NCI-H1048 (cell line): ENCODE data around the gene TBC1D22A.

ENCODE experiments used
- DNase-seq: peaks from one replicate; lab custom pipeline; 2025; lab: John Stamatoyannopoulos, UW

Gene TBC1D22A

DNA sequence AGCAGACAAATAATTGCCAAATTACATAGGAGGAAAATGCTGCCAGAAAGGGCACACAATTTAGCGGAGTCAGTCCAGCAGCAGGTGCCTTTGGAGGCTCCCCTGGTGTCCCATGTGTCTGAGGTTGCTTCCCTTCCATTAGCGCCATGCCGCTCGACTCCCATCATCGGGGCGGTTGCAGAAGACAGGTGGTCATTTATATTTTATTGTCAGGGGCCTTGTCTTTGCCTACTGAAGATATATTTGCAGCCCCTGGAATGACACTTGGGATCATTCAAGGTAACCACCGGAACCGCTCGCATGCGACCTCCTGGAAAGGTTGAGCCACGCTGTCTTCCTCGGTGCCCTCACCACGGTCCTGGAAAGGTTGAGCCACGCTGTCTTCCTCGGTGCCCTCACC is 298.3 kb downstream of the TBC1D22A start:
- no peak for DNase-seq

DNA sequence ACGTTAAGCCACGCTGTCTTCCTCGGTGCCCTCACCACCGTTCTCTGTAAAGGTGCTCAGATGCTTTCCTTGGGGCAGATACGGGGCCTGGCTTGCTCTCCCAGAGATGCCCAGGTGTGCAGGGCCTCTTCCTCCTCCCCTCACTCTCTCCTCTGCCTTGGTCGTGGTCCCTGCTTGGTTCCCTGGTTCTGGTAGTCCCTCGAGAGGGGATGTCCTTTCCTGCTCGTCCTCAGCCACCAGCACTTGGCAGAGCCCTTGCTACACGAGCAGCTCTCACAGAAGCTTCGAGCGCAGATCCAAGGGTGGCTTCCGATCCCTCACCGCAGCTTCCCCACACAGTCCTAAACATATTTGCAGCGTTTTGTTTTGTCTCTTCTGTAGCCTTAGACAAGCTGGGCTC is 298.8 kb downstream of the TBC1D22A start:
- no peak for DNase-seq

DNA sequence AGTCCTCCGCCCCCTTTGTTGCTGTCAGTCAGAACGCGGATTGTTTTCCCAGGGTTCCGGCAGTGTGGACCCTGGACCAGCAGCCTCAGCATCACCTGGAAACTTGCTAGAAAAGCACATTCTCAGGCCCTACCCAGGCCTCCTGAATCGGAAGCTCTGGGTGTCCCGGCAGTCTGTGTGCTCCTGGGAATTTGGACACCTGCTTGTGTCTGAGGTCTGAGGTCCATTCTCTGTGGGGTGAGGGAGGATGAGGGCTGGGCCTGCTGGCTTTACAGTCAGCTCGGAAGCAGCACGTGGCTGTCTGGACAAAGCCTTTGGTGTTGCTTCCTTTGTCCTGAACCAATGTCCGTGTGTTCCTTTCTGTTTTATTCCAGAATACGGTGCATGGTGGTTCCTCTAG is 299.7 kb downstream of the TBC1D22A start:
- no peak for DNase-seq

DNA sequence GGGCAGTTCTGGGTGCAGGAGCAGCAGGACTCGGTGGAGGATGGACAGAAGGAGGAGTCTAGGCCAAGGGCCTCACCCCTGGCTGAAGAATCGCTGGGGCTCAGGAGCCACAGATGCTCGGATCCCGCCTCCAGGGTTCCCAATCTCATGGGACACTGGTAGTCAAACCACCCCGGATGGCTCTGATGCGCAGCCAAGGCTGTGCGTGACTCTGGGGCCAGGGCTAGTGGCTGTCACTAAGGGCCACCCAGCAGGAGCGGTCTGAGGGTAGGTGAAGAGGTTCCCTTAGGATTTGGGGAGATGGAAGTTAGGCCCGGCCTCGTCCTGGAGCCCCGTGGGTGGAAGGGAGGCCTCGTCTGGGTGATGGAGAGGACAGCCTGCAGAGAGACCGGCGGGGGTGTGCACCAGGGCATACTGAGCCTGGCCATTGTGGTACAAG is 300.6 kb downstream of the TBC1D22A start:
- no peak for DNase-seq

DNA sequence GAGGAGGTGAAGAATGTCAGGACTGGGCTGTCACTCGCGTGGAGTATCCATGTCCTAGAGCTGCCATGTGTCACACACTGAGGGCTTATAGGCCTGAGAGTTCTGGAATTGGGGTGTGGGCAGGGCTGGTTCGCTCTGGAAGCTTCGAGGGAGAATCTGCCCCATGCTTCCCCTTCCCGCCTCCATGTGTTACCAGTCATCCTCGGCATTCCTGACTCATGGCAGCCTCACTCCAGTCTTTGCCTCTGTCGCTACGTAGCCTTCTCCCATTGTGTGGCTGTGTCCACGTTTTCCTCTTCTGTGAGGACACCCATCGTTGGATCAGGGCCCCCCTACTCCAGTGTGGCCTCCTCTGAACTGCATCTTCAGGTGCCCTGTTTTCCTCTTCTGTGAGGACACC is 301.2 kb downstream of the TBC1D22A start:
- DNase-seq = no peak

DNA sequence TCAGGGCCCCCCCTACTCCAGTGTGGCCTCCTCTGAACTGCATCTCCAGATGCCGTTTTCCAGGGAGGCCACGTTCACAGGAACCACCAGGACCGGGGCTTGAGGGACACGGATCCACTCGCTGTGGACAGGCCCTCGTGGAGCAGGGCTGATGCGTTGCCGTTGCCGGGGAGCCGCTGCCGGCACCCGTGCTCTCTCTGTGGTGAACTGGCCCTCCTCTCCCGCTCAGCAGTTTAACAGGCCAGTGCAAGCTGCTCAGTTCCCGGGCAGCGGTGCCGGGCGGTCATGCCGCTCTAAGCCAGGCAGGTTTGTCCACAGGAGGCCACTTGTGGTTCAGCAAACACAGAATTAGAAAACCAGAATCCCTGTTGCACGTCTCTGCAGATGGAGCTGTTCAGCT is 301.6 kb downstream of the TBC1D22A start:
- no peak for DNase-seq

DNA sequence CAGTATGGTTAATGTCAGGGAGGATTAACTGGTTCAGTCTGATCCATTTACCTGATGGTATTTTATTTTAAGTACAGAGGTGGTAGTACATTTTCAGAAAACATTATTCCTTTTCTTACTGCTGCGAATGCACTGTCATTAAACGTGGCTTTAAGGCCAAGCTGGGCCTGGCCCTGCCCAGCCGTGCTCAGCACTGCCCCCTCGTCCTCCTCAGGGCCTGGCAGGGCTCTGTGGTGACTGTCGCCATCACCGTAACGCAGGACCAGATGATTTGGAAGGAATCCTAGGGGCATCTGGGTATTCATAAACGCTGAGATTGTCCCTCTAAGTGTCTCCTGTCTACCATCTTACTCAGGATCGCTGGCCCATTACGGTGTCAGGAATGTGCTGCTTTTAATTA is 302.0 kb downstream of the TBC1D22A start:
- no peak for DNase-seq

DNA sequence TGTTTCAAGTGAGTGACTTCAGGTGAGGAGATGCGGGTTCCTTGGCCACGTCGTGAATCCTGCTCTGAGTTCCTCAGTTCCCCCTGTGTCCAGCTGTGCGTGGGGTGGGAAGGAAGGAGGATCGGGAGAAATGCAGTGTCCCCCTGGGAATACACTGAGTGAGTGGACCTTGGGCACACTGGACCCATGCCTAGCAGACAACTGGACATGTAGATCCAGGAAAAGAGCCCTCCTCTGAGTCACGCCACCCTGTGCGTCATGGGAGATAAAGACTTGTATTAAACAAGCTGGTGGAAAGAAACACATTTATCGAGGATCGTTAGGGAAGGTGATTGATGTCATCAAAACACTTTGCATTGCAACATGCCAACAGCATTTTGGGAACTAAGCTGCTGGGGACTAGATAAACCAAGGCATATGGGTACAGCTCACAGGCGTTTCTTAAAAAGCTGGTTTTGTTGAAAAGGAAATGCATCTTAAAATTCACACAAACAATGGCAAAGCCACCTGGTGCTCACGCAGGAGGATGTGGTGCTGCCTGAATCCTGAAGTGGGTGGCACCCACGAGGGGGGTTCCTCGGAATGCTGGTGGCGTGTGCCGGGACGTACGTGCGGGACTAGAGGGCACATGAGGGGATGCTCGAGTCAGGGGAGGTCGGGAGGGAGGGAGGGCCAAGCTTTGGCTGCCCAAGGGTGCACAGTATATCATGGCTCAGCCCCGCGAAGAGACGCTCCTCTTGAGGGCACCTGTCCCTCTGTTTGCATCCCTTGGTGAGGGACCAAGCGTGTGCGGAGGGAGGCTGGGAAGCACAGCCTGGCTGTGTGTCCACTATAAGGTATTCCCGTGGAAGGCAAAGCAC is 303.5 kb downstream of the TBC1D22A start:
- no peak for DNase-seq

DNA sequence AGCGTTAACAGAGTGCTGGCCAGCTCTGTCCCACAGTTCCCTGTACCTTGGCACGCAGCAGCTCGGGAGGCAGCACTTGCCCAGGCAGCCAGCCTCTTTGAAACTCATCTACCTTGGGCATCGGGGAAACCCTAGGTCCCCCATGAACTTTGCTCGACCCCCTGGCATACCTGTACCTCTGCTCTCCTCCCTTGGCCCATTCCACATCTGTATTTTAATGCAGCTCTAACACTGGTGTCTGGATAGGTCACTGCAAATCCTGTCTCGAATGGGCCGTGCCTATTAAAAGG is 304.1 kb downstream of the TBC1D22A start:
- no peak for DNase-seq

DNA sequence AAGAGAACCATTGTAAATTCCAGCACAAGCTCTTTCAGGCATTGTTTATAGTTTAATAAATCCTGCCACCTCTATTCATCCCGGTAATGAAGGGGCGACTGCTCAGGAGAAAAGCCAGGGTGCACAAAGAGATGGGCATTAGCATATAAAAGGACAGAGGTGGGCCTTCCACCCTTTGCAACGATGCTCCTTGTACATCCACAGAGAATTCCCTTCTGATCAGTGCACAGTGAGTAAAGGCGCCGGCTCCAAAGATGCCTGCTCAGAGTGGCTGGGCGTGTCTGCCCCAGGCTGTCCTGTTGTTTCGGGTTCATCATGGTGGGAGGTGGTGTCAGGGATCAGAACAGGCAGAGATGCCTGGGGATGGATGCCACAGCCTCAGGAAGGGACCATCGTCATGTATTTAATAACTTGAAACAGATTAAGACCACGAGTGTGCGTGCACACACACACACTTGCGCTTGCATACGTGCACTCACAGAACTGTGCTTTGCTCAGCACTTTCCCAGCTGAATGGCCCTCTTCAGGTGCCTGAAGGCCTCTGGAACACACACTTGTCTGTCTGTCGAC is 305.0 kb downstream of the TBC1D22A start:
- DNase-seq = no peak

DNA sequence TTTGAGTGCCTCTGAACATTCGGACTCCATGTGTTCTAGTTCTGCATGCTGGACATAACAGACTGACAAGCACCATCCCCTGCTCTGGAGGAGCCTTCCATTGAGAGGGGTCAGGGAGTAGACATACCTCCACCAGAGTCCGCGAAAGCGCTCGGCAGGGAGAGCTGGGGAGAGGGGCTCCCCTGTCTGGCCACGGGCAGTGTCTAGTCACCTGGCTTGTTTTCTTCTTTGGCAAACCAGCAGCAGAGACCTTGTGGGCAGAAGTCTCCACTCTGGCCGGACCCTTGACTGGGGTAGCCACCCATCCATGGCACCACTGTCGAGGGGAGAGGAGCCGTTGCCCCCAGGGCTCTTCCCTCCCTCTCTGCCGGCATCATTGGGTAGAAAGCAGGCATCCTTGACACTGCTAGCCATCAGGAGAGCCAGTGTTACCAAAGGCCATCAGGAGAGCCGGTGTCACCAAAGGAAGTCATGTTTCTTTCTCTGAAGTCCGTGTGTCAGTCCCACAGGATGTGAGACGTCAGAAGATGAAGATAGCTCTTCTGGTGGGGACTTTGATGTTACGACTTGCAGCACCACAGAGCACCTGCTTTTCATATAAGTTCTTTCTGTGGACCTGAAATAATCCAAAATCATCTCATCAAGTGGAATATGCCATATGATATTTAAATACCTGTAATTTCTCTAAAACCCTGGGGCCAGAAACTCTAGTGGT is 305.6 kb downstream of the TBC1D22A start:
- DNase-seq = no peak

DNA sequence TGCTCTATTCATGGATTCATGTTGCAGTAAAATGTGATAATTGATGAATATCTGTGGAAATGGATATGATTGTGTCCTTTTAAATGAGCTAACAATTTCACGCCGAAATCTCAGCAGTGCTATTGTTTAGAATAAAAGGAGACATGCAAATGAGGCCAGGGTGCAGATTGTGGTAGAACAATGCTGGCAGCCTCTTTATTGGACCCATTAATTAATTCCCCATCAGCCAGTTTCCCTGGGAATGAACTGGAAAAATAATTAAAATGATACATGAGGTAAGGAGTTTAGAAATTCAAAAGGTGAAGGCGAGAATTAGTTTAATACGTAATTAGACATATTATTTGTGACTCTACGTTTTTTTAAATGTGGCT is 306.2 kb downstream of the TBC1D22A start:
- DNase-seq = no peak

DNA sequence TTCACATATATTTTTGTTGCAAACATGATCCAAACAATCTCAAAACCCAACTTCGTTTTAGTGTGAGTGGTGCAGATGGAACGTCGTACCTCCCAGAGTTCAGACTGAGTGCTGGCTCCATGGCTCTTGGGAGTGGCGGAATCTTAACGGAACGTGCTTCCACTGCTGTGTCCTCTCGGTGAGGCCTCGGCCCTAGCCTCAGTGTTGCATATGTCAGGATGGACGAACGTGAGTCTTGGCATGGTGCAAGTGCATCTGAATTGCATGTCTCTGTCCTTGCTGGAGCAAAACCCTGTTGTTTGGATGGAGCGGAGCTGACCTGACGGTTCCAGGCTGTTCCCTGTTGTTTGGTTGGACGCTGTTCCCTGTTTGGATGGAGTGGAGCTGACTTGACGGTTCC is 306.8 kb downstream of the TBC1D22A start:
- DNase-seq = no peak

DNA sequence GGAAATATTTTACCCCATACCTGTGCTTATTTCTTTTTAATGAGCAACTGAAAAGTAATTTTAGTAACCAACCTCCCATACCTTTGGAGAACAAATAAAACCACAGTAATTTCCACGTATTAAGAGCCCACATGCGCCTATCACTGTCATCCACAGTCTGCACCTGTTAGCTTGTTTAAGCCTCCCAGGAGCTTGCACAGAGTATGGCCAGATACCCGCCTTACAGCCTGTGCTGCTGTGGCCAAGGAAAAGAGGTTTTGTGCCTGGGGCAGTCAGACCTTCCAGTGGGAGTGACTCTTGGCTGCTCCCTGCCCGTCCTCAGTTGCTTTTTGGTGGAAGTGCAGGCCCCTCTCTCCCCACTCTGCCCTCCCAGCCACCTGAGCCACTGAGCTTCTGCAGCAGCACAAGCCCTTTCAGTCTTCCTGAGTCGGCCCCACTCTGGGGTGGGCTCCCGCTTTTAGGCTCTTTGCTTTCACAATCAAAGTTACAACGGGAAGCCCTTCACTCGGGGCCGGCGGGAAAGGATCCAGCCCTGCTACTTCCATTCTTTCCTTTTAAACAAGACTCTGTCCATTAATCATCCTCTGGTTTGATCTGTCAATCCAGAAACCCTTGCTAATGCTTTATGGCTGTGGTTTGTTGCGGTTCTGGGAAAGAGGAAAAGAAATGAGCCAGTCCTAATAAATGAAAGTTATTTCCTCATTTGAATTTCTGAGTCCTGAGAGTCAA is 308.8 kb downstream of the TBC1D22A start:
- DNase-seq = no peak

DNA sequence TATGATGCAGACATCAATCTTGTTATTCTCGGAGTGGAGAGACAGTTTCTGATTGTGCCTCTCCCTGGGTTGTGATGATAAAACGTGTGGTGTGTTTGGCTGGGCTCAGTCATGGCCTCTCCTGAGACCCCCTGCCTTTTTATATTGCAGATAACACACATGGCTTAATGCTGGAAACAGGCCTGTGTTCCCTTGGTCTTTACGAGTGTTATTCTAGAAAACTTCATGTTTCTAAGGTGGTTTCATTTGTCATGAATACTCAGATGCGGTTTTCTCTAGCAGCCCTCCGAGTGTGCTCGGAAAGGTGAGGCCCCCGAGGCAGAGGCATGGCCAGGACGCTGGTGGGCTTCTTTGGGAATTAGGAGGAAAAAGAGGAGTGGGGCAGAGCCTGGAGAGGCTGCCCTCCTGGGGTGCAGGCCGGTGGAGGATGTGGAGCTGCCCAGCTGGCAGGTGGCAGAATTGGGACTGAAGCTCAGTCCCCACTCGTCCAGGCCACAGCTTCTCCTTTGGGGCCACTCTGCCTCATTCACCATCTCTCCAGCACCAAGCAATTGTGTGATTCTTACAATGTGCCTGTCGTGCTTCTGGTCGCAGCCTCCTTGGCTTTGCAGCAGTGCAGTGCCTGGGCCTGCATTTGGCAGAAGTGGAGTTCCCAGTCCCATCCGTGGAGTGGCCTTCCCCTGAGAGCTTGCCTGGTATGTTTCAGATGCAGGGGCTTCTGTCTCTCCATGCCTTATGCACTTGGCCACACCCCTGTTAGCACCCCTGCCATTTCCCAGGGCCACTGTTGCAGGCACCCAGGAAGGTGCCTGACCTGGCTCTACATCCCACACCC is 309.6 kb downstream of the TBC1D22A start:
- DNase-seq = no peak

DNA sequence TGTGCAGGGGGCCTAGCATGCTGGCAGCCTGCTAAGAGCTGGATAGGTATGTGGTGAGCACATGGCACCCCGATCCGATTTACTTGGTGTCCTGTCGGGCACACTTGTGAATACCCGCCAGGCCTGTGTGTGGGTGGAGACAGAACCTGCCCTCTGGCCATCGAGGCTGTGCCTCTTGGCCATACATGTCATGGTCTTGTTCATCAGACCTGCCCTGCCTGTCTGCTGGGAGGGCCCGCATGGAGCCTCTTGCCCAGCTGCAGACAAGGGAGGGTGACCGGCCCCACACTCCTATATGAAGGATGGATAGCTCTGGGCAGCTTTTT is 310.2 kb downstream of the TBC1D22A start:
- DNase-seq = no peak

DNA sequence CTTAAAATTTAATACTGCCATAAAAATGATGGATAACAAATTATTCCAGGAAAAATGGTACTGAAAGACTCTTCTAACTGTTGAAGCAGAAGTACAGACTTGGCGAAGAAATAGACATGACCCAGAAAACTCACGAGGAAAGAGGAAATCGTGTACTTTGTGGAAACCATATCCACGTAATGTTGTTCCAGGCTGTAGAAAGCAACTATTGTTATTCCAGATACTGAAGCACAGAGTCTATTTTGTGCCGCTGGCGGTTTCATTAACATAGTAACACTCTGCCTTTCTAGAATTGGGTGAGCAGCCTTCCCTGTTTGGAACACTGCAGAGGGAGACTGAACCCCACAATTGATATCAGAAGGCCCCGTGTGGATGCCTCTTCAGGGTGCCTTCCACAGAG is 310.6 kb downstream of the TBC1D22A start:
- DNase-seq = no peak

DNA sequence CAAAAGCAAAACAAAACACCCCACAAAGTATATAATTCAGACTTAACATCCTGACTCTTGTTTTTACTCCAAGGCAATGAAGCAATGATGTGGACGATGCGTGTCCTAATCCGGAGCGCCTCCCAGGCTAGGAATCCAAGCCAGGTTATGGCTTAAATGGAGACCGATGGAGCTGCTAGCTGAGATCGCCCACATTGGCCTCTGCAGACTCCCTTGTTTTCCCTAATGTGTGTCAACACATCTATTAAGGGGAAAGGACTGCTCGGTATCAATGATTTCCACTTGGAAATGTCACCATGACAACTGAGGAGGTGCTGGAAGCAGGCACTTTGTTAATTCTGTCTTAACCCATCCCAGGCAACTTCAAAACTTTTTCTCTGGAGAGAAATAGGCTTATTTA is 311.7 kb downstream of the TBC1D22A start:
- DNase-seq = no peak

DNA sequence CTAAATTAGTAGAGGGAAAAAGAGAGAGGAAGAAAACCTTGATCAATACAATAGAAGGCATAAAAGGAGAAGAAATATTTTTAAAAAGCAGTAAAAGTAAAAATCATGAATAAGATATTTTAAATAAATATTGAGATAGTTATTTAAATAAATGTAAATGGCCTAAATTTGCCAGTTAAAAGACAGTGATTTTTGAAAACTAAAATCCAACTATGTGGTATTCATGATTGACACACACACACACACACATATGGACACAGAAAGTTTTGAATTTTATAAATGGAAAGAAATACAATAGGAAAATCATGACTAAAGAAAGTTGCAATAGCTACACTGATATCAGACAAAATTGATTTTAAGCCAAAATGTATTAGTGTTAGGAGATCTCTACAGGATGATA is 313.1 kb downstream of the TBC1D22A start:
- DNase-seq = no peak

DNA sequence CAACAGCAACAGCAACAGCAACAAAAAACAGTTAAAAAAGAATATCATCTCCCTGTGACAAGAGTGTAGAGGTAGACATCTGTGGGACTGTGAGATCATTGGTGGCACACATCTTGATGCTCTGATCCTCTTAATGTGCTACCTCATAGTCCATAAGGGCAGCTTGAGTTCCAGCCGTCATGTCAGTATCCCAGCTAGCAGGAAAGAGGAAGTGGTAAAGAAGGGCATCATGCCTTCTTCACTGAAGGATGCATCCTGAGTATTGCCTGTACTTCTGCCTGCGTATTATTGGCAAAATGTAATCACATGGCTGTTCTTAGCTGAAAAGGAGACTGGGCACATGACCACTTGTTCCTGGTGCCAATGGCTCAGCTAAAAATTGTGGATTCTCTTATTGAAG is 314.3 kb downstream of the TBC1D22A start:
- DNase-seq = no peak

DNA sequence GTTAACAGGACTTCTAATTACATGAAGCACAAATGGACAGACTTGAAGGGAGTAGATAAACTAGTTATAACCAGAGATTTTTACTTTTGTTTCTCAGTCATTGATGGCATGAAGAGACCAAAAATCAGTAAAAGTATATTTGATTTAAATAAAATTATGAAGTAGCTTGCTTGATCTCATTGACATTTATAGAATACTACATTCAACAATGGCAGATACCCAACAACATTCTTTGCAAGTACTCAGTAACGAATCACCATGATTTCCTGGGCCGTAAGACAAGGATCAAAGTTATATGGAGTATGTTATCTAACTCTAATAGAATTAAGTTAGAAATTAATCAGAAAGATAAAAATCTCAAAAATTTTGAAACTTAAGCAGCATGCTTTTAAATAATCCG is 317.6 kb downstream of the TBC1D22A start:
- DNase-seq = no peak

DNA sequence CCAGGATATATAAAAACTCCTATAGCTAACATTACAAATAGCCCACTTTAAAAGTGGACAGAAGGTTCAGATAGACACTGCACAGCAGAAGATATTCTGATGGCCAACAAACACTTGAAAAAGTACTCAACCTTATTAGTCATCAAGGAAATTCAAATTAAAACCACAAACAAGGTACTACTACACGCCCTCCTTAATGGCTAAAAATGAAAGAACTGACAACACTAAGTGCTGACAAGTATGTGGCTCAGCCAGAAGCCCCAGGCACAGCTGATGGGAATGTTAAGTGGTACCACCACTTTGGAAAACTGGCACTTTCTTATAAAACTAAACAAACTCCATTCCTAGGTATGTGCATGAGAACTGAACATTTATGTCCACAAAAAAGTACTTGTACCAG is 320.1 kb downstream of the TBC1D22A start:
- DNase-seq = no peak
